Measurements from ENCODE around the gene MPPED1.

Gene MPPED1

GRCh38 chr22:43411869-43412807 lies at the start of gene MPPED1:
MPPED1 (plus strand) TSS chr22:43412014; CDS start chr22:43424986, 12,972 bp downstream.
- DNase-seq, result no peak
- Mint-ChIP-seq H3K27me3 (peaks cover 60% of the 10 kb centered on the region), H3K4me3 (no peak within 1 kb of the TSS)

DNA sequence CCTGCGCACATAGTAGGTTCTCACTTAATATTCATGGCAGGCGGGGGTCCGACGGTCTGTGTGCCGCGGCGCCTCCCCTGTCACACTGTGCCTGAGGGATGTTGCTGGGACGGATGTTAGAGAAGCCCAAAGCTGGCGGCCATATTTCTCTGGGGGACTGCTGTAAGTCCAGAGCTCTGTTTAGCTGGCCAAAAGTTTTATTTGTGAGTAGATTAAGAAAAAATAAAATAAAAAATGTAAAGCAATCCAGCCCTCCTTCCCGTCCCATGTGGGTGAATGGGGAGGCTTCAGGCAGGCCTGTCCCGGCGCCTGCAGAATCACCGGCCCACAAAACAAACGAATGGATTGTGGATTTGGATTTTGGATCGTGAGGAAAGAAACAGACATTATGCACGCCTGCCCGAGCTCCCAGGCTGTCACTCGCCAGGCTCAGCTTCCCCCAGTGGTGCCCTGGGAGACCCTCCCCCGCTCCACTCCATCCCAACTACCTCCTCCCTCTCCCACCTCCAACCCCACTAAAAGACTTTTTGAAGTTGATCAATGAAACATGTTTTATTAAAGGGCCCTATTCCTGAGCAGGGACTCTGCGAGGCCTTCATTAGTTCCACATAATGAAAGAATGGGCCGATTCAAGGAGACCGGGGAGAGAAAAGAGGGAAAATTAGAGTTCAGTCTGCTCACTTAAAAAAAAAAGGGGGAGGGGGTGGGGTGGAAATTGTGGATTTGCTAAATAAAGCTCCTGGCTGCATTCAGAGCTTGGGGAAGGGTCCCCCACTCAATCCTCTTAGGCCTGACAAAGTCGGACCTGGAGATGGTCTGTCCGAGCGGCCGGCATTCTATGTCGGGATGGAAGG lies 48.3 kb upstream of the MPPED1 start:
- Mint-ChIP-seq H3K36me3 (ENCODE audit: low read depth) (no peaks in the 10 kb centered on the region), H3K9me3 (no peaks in the 10 kb centered on the region), H3K4me3 (no peak overlapping the region), H3K4me1 (ENCODE audit: low read depth) (no peaks in the 10 kb centered on the region), H3K27ac (no peak overlapping the region), H3K27me3 (peaks cover 22% of the 10 kb centered on the region)
- DNase-seq, result no peak

More at GRCh38 chr22:43411869-43412807, at the start of gene MPPED1:
- Mint-ChIP-seq H3K27ac (no peak within 1 kb of the TSS), H3K9me3 (no peaks in the 10 kb centered on the region), H3K4me1 (ENCODE audit: low read depth) (peaks cover 2% of the 10 kb centered on the region), H3K36me3 (ENCODE audit: low read depth) (no peaks in the 10 kb centered on the region)

DNA sequence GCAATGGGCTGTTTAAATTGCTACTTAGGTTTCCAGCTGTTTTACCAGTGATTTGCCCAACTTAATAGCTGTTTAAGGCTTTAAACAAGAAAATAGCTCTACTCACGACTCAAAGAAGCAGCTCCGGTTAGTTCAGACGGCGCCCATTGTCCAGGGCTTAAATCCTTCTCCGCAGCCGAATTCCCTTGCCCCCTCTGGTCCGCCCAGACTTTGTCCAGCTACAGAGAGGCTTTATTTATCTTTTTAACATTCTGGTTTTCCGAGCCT lies 47.7 kb upstream of the MPPED1 start:
- Mint-ChIP-seq H3K4me1 (ENCODE audit: low read depth) (no peaks in the 10 kb centered on the region), H3K27ac (no peak overlapping the region), H3K4me3 (no peak overlapping the region), H3K36me3 (ENCODE audit: low read depth) (no peaks in the 10 kb centered on the region), H3K27me3 (peaks cover 27% of the 10 kb centered on the region), H3K9me3 (no peaks in the 10 kb centered on the region)
- no peak for DNase-seq

GRCh38 chr22:43365715-43366440 lies 45.9 kb upstream of the MPPED1 start:
- no peaks in the 10 kb centered on the region for H3K4me1 Mint-ChIP-seq (ENCODE audit: low read depth)
- no peak overlapping the region for H3K27ac Mint-ChIP-seq
- no peaks in the 10 kb centered on the region for H3K36me3 Mint-ChIP-seq (ENCODE audit: low read depth)

GRCh38 chr22:43370036-43370435 lies 41.8 kb upstream of the MPPED1 start:
- peaks cover 65% of the 10 kb centered on the region for H3K27me3 Mint-ChIP-seq
- H3K4me3 Mint-ChIP-seq, result no peak overlapping the region
- H3K4me1 Mint-ChIP-seq (ENCODE audit: low read depth), result no peaks in the 10 kb centered on the region
- no peaks in the 10 kb centered on the region for H3K36me3 Mint-ChIP-seq (ENCODE audit: low read depth)
- H3K9me3 Mint-ChIP-seq, result no peaks in the 10 kb centered on the region
- H3K27ac Mint-ChIP-seq, result no peak overlapping the region
- DNase-seq, result no peak

More at GRCh38 chr22:43365715-43366440, 45.9 kb upstream of the MPPED1 start:
- DNase-seq, result no peak
- Mint-ChIP-seq H3K27me3 (peaks cover 44% of the 10 kb centered on the region), H3K9me3 (no peaks in the 10 kb centered on the region), H3K4me3 (no peak overlapping the region)

GRCh38 chr22:43375951-43376455 lies 35.8 kb upstream of the MPPED1 start:
- Mint-ChIP-seq H3K4me1 (ENCODE audit: low read depth) (peaks cover 20% of the 10 kb centered on the region), H3K9me3 (no peaks in the 10 kb centered on the region), H3K27ac (no peak overlapping the region), H3K4me3 (no peak overlapping the region), H3K27me3 (peaks cover 62% of the 10 kb centered on the region), H3K36me3 (ENCODE audit: low read depth) (no peaks in the 10 kb centered on the region)
- DNase-seq, result no peak

- H3K36me3 Mint-ChIP-seq (ENCODE audit: low read depth), result no peaks in the 10 kb centered on the region
- peaks cover 57% of the 10 kb centered on the region for H3K27me3 Mint-ChIP-seq
- H3K27ac Mint-ChIP-seq, result no peak overlapping the region
- H3K4me3 Mint-ChIP-seq, result no peak overlapping the region
- no peaks in the 10 kb centered on the region for H3K9me3 Mint-ChIP-seq
- DNase-seq, result peak; percentile 39
- peaks cover 21% of the 10 kb centered on the region for H3K4me1 Mint-ChIP-seq (ENCODE audit: low read depth)
These were observed 34.9 kb upstream of the MPPED1 start for GRCh38 chr22:43376765-43377547.

GRCh38 chr22:43377548-43377895 lies 34.3 kb upstream of the MPPED1 start:
- H3K9me3 Mint-ChIP-seq, result no peaks in the 10 kb centered on the region
- H3K4me1 Mint-ChIP-seq (ENCODE audit: low read depth), result peaks cover 21% of the 10 kb centered on the region
- H3K27ac Mint-ChIP-seq, result no peak overlapping the region
- no peak overlapping the region for H3K4me3 Mint-ChIP-seq
- no peak for DNase-seq
- no peaks in the 10 kb centered on the region for H3K36me3 Mint-ChIP-seq (ENCODE audit: low read depth)
- H3K27me3 Mint-ChIP-seq, result peaks cover 51% of the 10 kb centered on the region

- H3K4me3 Mint-ChIP-seq, result no peak overlapping the region
- H3K27me3 Mint-ChIP-seq, result peaks cover 50% of the 10 kb centered on the region
- no peak for DNase-seq
- H3K4me1 Mint-ChIP-seq (ENCODE audit: low read depth), result peaks cover 21% of the 10 kb centered on the region
- no peaks in the 10 kb centered on the region for H3K9me3 Mint-ChIP-seq
- no peaks in the 10 kb centered on the region for H3K36me3 Mint-ChIP-seq (ENCODE audit: low read depth)
- H3K27ac Mint-ChIP-seq, result no peak overlapping the region
These were observed 33.7 kb upstream of the MPPED1 start for GRCh38 chr22:43377896-43378704.

DNA sequence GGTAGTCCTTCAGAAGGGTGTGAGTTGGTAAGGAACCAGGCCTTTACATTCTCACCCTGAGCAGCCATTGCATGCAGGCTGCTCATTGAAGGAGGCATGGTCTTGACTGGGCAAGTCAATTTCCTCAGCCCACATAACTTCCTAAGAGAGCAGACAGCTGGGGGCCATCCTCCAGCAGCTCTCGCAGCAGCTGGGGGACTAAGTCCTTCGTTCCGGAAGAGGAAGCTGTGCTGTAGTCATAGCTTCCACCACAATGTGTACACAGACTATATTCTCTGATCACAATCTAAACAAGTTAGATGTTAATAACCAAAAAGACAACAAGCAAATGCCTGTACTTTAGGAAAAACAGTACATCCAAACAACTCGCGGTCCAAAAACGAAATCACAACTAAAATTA lies 30.1 kb upstream of the MPPED1 start:
- DNase-seq, result no peak
- H3K27ac Mint-ChIP-seq, result no peak overlapping the region
- no peaks in the 10 kb centered on the region for H3K36me3 Mint-ChIP-seq (ENCODE audit: low read depth)
- H3K9me3 Mint-ChIP-seq, result no peaks in the 10 kb centered on the region
- H3K4me3 Mint-ChIP-seq, result no peak overlapping the region
- H3K4me1 Mint-ChIP-seq (ENCODE audit: low read depth), result peaks cover 23% of the 10 kb centered on the region
- peaks cover 43% of the 10 kb centered on the region for H3K27me3 Mint-ChIP-seq

GRCh38 chr22:43384863-43385262 lies 27.0 kb upstream of the MPPED1 start:
- Mint-ChIP-seq H3K4me3 (no peak overlapping the region), H3K27ac (no peak overlapping the region), H3K4me1 (ENCODE audit: low read depth) (peaks cover 7% of the 10 kb centered on the region), H3K36me3 (ENCODE audit: low read depth) (no peaks in the 10 kb centered on the region), H3K27me3 (peaks cover 42% of the 10 kb centered on the region), H3K9me3 (no peaks in the 10 kb centered on the region)
- no peak for DNase-seq

- no peak overlapping the region for H3K27ac Mint-ChIP-seq
- H3K27me3 Mint-ChIP-seq, result peaks cover 38% of the 10 kb centered on the region
- DNase-seq, result peak; percentile 83
- no peaks in the 10 kb centered on the region for H3K9me3 Mint-ChIP-seq
- H3K36me3 Mint-ChIP-seq (ENCODE audit: low read depth), result no peaks in the 10 kb centered on the region
- no peak overlapping the region for H3K4me3 Mint-ChIP-seq
- H3K4me1 Mint-ChIP-seq (ENCODE audit: low read depth), result peaks cover 7% of the 10 kb centered on the region
These were observed 25.8 kb upstream of the MPPED1 start for GRCh38 chr22:43385770-43386641.

Data from activated T-cell treated with anti-CD3 and anti-CD28 coated beads, Interleukin-2, amount 50 U/mL, for 24 hours (primary cell).